ENCODE results near the gene HIPK1. TPM values are rescaled to one million over a fixed set of nuclear protein-coding genes. Genes with fewer than 3 reads are reported as not detected.

Gene HIPK1
- total RNA-seq, 4 donors from 2014 or later: 42.3 to 63.4 (median 53.0) TPM

- TF ChIP-seq, protein P1, sequence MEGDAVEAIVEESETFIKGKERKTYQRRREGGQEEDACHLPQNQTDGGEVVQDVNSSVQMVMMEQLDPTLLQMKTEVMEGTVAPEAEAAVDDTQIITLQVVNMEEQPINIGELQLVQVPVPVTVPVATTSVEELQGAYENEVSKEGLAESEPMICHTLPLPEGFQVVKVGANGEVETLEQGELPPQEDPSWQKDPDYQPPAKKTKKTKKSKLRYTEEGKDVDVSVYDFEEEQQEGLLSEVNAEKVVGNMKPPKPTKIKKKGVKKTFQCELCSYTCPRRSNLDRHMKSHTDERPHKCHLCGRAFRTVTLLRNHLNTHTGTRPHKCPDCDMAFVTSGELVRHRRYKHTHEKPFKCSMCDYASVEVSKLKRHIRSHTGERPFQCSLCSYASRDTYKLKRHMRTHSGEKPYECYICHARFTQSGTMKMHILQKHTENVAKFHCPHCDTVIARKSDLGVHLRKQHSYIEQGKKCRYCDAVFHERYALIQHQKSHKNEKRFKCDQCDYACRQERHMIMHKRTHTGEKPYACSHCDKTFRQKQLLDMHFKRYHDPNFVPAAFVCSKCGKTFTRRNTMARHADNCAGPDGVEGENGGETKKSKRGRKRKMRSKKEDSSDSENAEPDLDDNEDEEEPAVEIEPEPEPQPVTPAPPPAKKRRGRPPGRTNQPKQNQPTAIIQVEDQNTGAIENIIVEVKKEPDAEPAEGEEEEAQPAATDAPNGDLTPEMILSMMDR (IDR thresholded peaks at IDR 0.05): no peak
- TF ChIP-seq EP300 (IDR thresholded peaks at IDR 0.05): no peak
- no peak for TF ChIP-seq POLR2A (IDR thresholded peaks at IDR 0.05)
- DNase-seq (ENCODE audit: low spot score in 2 of 2): no peak
- 2% methylated on average over 8 of the region's 8 CpGs for WGBS, 2 donors
- Histone ChIP-seq H3K4me1 (peaks cover 0 to 58% (median 41%) of the 10 kb centered on the region in 4 donors), H3K36me3 (no peaks in the 10 kb centered on the region), H3K4me3 (peak overlapping the region; percentile 90 to 97 (median 94)), H3K9me3 (no peaks in the 10 kb centered on the region), H3K27ac (peak overlapping the region; percentile 90 to 98 (median 94)), H3K27me3 (no peaks in the 10 kb centered on the region)
Observed at GRCh38 chr1:113930499-113931161, 1.5 kb downstream of the HIPK1 start.

GRCh38 chr1:113931451-113931851, 2.3 kb downstream of the HIPK1 start:
- Histone ChIP-seq H3K27ac (peak overlapping the region in 3 of 4 donors; percentile 90 to 98 (median 97)), H3K36me3 (no peaks in the 10 kb centered on the region), H3K9me3 (no peaks in the 10 kb centered on the region), H3K27me3 (no peaks in the 10 kb centered on the region), H3K4me1 (peaks cover 0 to 61% (median 43%) of the 10 kb centered on the region in 4 donors), H3K4me3 (peak overlapping the region in 2 of 4 donors; percentile 14 to 90)
- no peak for DNase-seq (ENCODE audit: low spot score in 2 of 2)
- TF ChIP-seq, protein P1 (IDR thresholded peaks at IDR 0.05): no peak
- TF ChIP-seq EP300 (IDR thresholded peaks at IDR 0.05): no peak
- TF ChIP-seq POLR2A (IDR thresholded peaks at IDR 0.05): no peak
- 14 to 15% methylated on average over 3 of the region's 3 CpGs for WGBS, 2 donors

DNA sequence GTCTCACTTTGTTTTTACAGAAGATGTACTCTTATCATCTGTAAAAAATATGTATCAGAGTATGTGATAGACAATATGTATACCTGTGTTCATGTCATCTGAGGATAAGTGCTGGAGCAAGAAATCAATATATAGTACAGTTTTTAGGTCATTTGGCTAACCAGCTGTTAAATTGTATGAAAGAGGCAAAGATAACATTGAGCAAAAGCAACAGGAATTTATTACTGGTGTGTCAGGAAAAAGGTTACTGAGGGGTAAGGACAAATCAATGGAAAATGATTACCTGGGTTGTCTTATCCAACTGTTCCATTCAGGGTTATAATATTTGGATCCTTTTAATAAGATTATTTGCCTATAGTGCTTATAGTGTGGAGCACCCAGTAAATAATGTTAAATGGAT, 4.9 kb downstream of the HIPK1 start:
- H3K9me3 ChIP-seq: no peaks in the 10 kb centered on the region
- no peak overlapping the region for H3K27ac ChIP-seq
- DNase-seq (ENCODE audit: low spot score in 2 of 2): no peak
- no peak overlapping the region for H3K4me3 ChIP-seq
- peaks cover 0 to 71% (median 38%) of the 10 kb centered on the region in 4 donors for H3K4me1 ChIP-seq
- H3K27me3 ChIP-seq: no peaks in the 10 kb centered on the region
- TF ChIP-seq POLR2A (IDR thresholded peaks at IDR 0.05): no peak
- TF ChIP-seq EP300 (IDR thresholded peaks at IDR 0.05): no peak
- TF ChIP-seq, protein P1 (IDR thresholded peaks at IDR 0.05): no peak
- H3K36me3 ChIP-seq: no peaks in the 10 kb centered on the region

GRCh38 chr1:113934511-113935055, 5.5 kb downstream of the HIPK1 start:
- no peak overlapping the region for H3K27ac ChIP-seq
- WGBS, 2 donors: 59 to 83% methylated on average over 5 of the region's 5 CpGs
- H3K9me3 ChIP-seq: no peaks in the 10 kb centered on the region
- peaks cover 0 to 77% (median 38%) of the 10 kb centered on the region in 4 donors for H3K4me1 ChIP-seq
- TF ChIP-seq POLR2A (IDR thresholded peaks at IDR 0.05): no peak
- TF ChIP-seq EP300 (IDR thresholded peaks at IDR 0.05): no peak
- TF ChIP-seq, protein P1 (IDR thresholded peaks at IDR 0.05): no peak
- H3K36me3 ChIP-seq: no peaks in the 10 kb centered on the region
- no peaks in the 10 kb centered on the region for H3K27me3 ChIP-seq
- H3K4me3 ChIP-seq: no peak overlapping the region
- DNase-seq (ENCODE audit: low spot score in 2 of 2): no peak

- Histone ChIP-seq H3K27me3 (no peaks in the 10 kb centered on the region), H3K4me1 (peaks cover 0 to 82% (median 38%) of the 10 kb centered on the region in 4 donors), H3K4me3 (no peak overlapping the region), H3K9me3 (no peaks in the 10 kb centered on the region), H3K27ac (no peak overlapping the region), H3K36me3 (peaks cover 0 to under 1% (median 0%) of the 10 kb centered on the region in 3 donors)
- WGBS, 2 donors: 91 to 100% methylated on average over 1 of the region's 1 CpG
- TF ChIP-seq, protein P1 (IDR thresholded peaks at IDR 0.05): no peak
- TF ChIP-seq POLR2A (IDR thresholded peaks at IDR 0.05): no peak
- TF ChIP-seq EP300 (IDR thresholded peaks at IDR 0.05): no peak
- no peak for DNase-seq (ENCODE audit: low spot score in 2 of 2)
Observed at GRCh38 chr1:113935176-113935575, 6.1 kb downstream of the HIPK1 start.
